ENCODE results near the gene TTC9. TPM values are rescaled to one million over a fixed set of nuclear protein-coding genes. Genes with fewer than 3 reads are reported as not detected.

The TTC9 gene
- total and polyA plus RNA-seq, 2 experiments from 2014 or later: 10.3 to 34.2 TPM

DNA sequence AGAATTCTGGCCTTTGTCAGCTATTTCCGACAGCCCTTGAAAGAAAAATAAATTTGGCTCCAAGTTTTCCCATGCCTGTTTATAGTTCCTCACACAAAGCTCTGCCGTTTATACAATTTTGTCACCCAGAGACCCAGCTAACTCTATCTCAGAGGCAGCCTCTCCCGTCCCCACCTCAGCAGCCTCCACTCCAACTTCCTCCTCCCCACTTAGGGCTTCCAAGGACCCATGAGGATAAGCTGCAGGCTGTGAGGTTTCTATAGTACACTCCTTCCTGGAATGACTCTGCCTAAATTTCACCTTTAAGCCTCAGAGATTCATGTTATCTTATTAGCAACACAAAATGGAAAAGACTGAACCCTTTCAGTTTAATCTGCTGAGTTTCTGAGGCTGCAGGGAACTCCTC, 71.8 kb downstream of the TTC9 start (continued):
- TF ChIP-seq, protein P1, sequence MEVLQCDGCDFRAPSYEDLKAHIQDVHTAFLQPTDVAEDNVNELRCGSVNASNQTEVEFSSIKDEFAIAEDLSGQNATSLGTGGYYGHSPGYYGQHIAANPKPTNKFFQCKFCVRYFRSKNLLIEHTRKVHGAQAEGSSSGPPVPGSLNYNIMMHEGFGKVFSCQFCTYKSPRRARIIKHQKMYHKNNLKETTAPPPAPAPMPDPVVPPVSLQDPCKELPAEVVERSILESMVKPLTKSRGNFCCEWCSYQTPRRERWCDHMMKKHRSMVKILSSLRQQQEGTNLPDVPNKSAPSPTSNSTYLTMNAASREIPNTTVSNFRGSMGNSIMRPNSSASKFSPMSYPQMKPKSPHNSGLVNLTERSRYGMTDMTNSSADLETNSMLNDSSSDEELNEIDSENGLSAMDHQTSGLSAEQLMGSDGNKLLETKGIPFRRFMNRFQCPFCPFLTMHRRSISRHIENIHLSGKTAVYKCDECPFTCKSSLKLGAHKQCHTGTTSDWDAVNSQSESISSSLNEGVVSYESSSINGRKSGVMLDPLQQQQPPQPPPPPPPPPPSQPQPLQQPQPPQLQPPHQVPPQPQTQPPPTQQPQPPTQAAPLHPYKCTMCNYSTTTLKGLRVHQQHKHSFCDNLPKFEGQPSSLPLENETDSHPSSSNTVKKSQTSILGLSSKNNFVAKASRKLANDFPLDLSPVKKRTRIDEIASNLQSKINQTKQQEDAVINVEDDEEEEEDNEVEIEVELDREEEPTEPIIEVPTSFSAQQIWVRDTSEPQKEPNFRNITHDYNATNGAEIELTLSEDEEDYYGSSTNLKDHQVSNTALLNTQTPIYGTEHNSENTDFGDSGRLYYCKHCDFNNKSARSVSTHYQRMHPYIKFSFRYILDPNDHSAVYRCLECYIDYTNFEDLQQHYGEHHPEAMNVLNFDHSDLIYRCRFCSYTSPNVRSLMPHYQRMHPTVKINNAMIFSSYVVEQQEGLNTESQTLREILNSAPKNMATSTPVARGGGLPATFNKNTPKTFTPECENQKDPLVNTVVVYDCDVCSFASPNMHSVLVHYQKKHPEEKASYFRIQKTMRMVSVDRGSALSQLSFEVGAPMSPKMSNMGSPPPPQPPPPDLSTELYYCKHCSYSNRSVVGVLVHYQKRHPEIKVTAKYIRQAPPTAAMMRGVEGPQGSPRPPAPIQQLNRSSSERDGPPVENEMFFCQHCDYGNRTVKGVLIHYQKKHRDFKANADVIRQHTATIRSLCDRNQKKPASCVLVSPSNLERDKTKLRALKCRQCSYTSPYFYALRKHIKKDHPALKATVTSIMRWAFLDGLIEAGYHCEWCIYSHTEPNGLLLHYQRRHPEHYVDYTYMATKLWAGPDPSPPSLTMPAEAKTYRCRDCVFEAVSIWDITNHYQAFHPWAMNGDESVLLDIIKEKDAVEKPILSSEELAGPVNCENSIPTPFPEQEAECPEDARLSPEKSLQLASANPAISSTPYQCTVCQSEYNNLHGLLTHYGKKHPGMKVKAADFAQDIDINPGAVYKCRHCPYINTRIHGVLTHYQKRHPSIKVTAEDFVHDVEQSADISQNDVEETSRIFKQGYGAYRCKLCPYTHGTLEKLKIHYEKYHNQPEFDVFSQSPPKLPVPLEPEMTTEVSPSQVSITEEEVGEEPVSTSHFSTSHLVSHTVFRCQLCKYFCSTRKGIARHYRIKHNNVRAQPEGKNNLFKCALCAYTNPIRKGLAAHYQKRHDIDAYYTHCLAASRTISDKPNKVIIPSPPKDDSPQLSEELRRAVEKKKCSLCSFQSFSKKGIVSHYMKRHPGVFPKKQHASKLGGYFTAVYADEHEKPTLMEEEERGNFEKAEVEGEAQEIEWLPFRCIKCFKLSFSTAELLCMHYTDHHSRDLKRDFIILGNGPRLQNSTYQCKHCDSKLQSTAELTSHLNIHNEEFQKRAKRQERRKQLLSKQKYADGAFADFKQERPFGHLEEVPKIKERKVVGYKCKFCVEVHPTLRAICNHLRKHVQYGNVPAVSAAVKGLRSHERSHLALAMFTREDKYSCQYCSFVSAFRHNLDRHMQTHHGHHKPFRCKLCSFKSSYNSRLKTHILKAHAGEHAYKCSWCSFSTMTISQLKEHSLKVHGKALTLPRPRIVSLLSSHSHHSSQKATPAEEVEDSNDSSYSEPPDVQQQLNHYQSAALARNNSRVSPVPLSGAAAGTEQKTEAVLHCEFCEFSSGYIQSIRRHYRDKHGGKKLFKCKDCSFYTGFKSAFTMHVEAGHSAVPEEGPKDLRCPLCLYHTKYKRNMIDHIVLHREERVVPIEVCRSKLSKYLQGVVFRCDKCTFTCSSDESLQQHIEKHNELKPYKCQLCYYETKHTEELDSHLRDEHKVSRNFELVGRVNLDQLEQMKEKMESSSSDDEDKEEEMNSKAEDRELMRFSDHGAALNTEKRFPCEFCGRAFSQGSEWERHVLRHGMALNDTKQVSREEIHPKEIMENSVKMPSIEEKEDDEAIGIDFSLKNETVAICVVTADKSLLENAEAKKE (CRISPR knock-in tag; IDR thresholded peaks at IDR 0.05): no peak
- TF ChIP-seq STAT1 (IDR thresholded peaks at IDR 0.05; ENCODE audit: unreplicated experiment) (no peak), EZH2phosphoT487 (IDR thresholded peaks at IDR 0.05; ENCODE audit: unreplicated experiment) (no peak), ZNF331 (CRISPR knock-in tag; IDR thresholded peaks at IDR 0.05; ENCODE audit: low read depth) (no peak)

DNA sequence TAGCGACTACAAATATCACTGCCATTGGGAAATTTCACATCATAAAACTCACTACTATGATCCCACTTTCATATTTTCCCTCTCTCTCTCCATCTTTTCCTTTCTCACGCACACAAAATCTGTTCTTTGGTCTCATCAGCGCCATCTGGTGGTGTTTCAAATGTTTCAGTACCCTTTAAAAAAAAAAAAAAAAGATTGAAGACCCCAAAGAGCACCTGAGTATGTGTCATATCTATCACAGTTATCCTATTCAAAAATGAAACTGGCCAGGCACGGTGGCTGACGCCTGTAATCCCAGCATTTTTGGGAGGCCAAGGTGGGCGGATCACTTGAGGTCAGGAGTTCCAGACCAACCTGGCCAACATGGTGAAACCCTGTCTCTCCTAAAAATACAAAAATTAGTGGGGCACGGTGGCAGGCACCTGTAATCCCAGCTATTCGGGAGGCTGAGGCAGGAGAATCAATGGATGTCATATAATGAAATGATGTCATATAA, 72.4 kb downstream of the TTC9 start:
- Mint-ChIP-seq H3K27ac (0 out of 2 replicates have a peak overlapping the region, but pooled peaks have one; percentile 1), H3K27me3 (ENCODE audit: insufficient read depth, low read depth, poor library complexity) (peaks cover 14% of the 10 kb centered on the region)

More for the DNA sequence above, 72.4 kb downstream of the TTC9 start:
- no peak overlapping the region for H3K27ac ChIP-seq (ENCODE audit: low read depth)
- H3K9me3 Mint-ChIP-seq: no peaks in the 10 kb centered on the region; the same call in 2 of the 3 replicates
- DNase-seq (ENCODE audit: low spot score) (peak; percentile 89), ATAC-seq (peak; percentile 18; the same call in 2 of the 3 replicates)
- H3K4me1 Mint-ChIP-seq: peaks cover 38% of the 10 kb centered on the region
- H3K36me3 Mint-ChIP-seq (ENCODE audit: low read depth): no peaks in the 10 kb centered on the region
- H3K4me3 Mint-ChIP-seq: no peak overlapping the region
- H3K4me2 ChIP-seq: no peak overlapping the region
- peaks cover 7% of the 10 kb centered on the region; the same call in 1 of the 2 replicates for H3F3A ChIP-seq (replicated peaks; ENCODE audit: low read depth)
- no peaks in the 10 kb centered on the region for H3K27me3 ChIP-seq (ENCODE audit: insufficient read depth)
- no peaks in the 10 kb centered on the region for H3K36me3 ChIP-seq (ENCODE audit: insufficient read depth)
- no peaks in the 10 kb centered on the region for H3K79me2 ChIP-seq (replicated peaks; ENCODE audit: insufficient read depth)
- no peak overlapping the region for H2AFZ ChIP-seq
- H3K4me1 ChIP-seq (ENCODE audit: insufficient read depth): peaks cover 26% of the 10 kb centered on the region
- no peaks in the 10 kb centered on the region for H3K9me2 ChIP-seq (ENCODE audit: insufficient read depth)
- no peak overlapping the region for H3K4me3 ChIP-seq
- no peaks in the 10 kb centered on the region for H4K20me1 ChIP-seq (replicated peaks; ENCODE audit: insufficient read depth)
- TF ChIP-seq, protein P2, sequence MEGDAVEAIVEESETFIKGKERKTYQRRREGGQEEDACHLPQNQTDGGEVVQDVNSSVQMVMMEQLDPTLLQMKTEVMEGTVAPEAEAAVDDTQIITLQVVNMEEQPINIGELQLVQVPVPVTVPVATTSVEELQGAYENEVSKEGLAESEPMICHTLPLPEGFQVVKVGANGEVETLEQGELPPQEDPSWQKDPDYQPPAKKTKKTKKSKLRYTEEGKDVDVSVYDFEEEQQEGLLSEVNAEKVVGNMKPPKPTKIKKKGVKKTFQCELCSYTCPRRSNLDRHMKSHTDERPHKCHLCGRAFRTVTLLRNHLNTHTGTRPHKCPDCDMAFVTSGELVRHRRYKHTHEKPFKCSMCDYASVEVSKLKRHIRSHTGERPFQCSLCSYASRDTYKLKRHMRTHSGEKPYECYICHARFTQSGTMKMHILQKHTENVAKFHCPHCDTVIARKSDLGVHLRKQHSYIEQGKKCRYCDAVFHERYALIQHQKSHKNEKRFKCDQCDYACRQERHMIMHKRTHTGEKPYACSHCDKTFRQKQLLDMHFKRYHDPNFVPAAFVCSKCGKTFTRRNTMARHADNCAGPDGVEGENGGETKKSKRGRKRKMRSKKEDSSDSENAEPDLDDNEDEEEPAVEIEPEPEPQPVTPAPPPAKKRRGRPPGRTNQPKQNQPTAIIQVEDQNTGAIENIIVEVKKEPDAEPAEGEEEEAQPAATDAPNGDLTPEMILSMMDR (conservative IDR thresholded peaks at IDR 0.05; ENCODE audit: low read depth in 2 of 2): peak; percentile 72 to 92
- TF ChIP-seq, protein P3, sequence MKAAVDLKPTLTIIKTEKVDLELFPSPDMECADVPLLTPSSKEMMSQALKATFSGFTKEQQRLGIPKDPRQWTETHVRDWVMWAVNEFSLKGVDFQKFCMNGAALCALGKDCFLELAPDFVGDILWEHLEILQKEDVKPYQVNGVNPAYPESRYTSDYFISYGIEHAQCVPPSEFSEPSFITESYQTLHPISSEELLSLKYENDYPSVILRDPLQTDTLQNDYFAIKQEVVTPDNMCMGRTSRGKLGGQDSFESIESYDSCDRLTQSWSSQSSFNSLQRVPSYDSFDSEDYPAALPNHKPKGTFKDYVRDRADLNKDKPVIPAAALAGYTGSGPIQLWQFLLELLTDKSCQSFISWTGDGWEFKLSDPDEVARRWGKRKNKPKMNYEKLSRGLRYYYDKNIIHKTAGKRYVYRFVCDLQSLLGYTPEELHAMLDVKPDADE (IDR thresholded peaks at IDR 0.05): no peak
